GM10847 (cell line): ENCODE data around the gene SSR2.

Source experiments
- POLR2A ChIP-seq: IDR thresholded peaks from 2 replicates; pipeline ENCODE4 v1.6.1; 2011; ENCODE audit not compliant: insufficient read length; ENCODE audit errors: extremely low read depth

The SSR2 gene

DNA sequence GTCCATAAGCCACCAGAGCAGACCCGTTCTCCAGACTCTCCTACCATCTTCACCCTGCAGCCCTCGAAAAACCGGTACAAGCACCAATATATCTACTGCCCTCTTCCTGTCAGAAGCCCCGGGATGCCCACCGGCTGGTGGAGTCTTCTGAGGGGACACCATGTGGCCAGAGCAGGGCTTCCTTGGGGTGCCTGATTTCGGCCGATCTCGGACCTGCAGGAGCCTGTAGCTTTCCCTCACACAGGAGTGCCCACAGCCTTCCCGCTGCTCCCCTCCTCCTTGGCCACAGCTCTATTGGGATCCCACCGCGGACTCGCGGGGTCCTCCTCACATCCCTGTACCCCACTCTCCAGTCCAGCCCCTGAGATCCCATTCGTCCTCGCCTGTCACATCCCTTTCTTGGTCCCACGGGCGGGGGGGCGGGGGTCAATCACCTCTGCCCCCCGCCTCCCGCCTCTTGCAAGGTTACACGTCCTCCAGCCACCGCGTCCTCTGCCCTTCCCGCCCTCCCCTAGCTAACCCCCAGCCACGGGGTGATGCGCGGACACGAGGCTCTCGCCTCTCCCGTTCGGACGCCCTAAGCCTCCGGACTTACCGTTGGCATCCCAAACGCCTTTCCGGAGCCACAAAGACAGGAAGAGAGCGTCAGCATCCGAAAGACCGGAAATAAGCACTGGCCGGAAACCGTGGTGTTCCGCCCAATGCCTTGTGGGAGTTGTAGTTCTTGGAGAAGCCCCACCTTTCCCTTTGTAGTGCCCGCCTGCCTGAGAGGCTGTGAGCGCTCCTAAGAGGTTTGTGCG lies at the start of gene SSR2:
TSS of gene SSR2 (minus strand) at position 659 of the 800 bp plus-strand sequence. CDS start 784 bp downstream, outside the sequence.
- TF ChIP-seq POLR2A, result peak; percentile 86

DNA sequence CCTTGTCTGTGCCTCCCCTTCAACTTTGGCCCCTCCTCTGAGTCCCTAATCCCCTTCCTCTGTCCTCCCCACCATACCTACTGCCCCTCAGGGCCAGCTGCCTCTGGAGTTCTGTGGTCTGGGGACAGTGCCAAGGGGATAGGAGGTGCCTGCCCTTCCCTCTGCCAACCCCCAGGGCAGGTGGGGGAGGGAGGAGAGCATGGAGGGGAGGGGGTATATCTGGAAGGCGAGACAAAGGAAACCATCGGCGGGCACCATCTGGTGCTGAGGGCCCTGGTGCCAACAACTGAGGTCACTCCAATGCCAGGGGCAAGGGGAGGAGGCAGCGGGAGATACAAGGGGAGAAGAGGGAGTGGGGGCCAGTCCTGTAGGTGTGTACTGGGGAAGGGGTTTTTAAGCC lies 49.8 kb upstream of the SSR2 start:
- TF ChIP-seq POLR2A, result no peak

DNA sequence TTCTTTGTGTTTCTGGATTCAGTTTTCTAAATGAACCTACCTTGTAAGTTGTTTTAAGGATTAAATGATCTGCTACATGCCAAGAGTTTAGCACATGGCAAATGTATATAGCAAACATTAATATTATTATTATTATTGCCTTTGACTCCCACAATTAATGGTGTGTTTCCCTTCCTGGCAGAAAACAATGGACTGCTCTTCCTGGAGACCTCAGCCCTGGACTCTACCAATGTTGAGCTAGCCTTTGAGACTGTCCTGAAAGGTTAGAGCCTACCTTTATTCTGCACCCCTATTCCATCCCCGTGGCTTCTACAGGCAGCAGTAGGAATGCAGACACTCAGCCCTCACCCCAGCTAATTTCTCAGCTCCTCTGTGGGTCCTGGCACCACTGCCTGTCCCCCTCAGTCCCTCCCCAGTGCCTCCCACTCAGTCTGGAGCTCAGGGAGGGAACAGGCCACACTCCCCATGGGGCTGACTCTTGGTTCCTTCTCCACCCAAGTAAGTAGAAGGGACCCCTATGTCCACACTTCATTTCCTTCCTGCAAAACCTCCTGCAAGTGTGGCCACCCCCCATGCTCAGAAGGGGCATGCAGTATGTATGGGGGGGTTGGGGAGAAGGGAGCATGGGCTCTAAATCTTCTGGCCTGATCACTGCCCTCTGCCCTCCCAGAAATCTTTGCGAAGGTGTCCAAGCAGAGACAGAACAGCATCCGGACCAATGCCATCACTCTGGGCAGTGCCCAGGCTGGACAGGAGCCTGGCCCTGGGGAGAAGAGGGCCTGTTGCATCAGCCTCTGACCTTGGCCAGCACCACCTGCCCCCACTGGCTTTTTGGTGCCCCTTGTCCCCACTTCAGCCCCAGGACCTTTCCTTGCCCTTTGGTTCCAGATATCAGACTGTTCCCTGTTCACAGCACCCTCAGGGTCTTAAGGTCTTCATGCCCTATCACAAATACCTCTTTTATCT lies 49.0 kb upstream of the SSR2 start:
- no peak for TF ChIP-seq POLR2A

DNA sequence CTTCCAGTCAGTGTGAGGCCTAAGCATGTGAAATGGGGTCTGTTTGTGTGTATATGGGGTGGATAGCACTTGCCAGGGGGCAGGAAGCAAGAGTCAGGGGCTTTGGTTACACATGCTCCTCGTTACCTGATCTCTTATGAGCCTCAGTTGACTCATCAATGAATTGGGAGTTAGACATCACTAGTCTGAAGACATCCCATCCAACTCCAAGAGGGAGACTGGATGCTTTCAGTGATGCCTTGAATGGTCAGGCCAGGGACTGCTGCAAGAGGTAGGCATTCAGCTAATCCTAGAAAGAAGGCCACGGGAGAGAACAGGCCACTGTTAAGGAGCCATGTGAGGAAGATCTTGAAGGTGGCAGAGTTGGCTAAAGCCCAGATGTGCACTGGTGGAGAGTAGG lies 46.5 kb upstream of the SSR2 start:
- no peak for TF ChIP-seq POLR2A

DNA sequence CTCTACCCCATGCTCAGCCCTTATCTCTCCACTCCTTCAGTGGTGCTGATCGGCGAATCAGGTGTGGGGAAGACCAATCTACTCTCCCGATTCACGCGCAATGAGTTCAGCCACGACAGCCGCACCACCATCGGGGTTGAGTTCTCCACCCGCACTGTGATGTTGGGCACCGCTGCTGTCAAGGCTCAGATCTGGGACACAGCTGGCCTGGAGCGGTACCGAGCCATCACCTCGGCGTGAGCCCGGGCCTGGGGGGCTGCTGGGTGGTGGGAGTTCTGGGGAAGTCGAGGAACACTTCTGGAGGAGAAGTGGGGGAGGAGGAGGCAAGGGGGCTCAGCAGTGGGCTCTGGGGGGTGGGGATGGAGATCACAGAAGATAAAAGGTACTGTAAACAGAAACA lies 45.1 kb upstream of the SSR2 start:
- no peak for TF ChIP-seq POLR2A

DNA sequence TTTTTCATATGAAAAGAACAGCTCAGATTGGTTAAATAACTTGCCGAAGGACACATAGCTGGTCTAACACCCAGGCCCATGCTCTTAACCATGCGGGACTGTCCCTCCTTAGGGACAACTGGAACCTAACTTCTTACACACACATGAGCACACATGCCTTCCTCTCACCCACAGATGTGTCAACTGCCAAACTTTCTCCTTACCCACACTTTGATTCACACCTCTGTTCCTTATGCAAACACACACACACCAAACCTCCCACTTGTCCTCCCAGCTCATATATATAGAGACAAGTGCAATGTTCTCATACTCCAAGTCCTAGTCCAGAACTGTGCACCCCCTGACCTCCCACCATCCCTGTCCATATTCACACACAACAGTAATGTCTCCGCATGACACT lies 44.5 kb upstream of the SSR2 start:
- TF ChIP-seq POLR2A, result no peak

DNA sequence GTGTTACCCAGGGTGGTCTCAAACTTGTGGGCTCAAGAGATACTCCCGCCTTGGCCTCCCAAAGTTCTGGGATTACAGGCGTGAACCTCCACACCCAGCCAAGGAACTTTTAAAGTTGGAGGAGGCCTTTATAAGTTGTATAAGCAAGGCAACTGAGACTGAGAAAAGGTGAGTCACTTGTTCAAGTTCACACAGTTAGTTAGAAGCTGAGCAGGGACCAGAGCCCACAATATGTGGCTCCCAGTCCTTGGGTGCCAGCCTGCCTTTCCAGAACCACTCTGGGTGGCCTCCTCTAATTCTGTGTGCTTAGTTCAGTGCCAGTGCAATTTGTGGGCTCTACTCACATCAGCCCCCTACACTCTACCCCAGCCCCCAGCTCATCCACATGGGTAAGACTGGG lies 43.9 kb upstream of the SSR2 start:
- TF ChIP-seq POLR2A, result no peak

DNA sequence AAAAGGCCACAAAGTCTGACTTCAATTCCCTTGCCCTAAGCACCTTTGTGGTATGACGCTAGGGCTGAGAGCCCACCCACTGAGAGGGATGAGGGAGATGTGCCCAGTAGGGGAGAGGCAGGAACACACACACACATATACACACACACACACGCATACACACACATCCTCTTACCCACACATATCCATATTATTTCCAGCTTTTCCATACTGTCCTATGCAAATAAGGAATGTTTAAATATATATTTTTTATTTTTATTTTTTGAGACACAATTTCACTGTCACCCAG lies 43.2 kb upstream of the SSR2 start:
- no peak for TF ChIP-seq POLR2A

DNA sequence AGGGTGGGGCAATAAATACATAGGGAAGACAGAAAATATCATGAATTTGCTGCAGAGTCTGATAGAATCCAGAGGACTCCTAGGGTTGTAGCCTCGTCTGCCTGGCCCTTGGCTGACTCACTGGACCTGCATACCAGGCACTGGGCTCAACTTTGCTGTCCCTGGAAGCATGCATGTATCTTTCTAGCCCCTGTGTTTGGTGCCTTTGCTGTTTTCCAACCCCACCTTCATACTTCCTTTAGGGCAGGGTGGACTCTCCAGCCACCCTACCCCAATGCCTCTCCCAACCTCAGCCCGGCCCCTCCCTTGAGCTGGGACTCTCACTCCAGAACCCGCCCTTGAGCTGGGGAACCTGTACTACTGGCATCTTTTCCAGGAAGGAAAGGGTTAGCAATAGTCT lies 41.4 kb upstream of the SSR2 start:
- TF ChIP-seq POLR2A, result no peak

DNA sequence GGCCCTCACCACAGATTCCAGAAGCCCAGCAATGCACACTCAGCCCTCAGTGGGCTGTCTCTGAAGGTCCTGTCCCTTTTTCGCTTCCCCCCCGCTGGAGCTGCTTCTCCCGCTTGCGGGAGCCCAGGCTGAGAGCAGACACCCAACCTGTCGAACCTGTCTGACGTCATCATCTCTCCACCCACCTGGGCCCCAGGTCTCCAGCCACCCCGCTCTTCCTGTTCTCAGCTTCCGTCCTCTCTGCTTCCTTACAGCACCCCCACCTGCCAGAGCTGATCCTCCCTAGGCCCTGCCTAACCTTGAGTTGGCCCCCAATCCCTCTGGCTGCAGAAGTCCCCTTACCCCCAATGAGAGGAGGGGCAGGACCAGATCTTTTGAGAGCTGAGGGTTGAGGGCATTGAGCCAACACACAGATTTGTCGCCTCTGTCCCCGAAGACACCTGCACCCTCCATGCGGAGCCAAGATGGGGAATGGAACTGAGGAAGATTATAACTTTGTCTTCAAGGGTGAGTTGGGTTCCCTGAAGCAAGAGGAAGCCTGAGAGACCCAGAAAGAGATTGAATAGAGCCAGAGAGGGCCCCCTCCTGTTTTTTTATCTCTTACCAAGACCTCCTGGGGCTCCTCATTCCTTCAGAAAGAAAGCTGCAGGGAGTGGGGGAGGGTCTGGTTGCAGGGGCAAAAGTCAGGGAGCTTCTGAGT lies 40.3 kb upstream of the SSR2 start, which contains the start of gene RAB25:
TSS of gene RAB25 (plus strand) at position 224 of the 700 bp plus-strand sequence. CDS start at position 465, 241 bp downstream.
- TF ChIP-seq POLR2A, result no peak

DNA sequence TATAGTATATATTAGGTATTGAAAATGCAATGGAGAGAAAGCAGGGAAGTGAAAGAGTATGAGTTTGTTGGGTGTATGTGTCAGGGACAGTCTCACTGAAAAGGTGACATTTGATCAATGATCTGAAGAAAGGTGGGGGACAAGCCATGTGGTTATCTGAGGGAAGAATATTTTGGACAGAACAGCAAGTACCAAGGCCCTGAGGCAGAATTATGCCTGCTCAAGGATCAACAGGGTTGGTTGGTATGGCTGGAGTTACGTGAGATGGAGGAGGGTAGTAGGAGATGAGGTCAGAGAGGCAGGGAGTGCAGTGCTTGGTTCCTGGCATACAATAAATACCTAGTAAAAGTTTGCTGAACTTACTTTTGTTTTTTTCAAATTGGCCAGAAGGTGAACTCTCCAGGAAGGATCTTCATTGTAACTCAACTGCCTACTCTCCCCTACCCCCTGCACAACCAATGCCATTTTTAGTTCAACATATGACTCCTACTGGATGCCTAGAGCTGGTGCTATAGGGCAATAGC lies 35.6 kb upstream of the SSR2 start:
- TF ChIP-seq POLR2A, result no peak

DNA sequence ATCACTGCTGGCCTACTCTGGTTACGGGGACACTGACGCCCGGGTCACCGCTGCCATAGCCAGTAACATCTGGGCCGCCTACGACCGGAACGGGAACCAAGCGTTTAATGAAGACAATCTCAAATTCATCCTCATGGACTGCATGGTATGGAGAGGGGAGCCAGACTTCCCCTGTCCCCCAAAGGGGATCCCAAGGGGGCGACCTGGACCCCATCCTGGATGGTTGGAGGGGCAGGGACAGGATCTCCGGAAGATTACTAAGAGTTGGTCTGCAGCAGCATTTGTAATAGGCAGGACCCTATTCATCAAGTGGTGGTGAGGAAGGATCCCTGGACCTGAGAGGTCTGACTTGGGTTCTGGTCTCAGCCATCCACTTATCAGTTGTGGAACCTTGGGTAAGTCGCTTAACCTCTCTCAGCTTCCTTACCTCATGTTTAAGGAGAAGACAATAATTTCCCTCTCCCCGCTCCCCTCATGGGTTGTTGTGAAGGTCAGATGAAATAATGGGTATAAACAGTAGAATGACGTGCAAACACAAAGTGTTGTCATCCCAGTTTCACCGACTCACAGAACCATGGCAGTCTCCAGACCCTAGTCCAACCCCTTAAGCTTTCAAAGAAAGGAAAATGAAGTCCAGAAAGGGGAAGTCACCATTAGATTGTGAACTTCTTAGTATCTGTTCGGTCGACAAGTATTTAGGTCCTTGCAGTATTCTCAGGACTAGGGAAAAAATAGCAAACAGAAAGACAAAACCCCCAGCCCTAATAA lies 34.7 kb upstream of the SSR2 start:
- TF ChIP-seq POLR2A, result no peak

DNA sequence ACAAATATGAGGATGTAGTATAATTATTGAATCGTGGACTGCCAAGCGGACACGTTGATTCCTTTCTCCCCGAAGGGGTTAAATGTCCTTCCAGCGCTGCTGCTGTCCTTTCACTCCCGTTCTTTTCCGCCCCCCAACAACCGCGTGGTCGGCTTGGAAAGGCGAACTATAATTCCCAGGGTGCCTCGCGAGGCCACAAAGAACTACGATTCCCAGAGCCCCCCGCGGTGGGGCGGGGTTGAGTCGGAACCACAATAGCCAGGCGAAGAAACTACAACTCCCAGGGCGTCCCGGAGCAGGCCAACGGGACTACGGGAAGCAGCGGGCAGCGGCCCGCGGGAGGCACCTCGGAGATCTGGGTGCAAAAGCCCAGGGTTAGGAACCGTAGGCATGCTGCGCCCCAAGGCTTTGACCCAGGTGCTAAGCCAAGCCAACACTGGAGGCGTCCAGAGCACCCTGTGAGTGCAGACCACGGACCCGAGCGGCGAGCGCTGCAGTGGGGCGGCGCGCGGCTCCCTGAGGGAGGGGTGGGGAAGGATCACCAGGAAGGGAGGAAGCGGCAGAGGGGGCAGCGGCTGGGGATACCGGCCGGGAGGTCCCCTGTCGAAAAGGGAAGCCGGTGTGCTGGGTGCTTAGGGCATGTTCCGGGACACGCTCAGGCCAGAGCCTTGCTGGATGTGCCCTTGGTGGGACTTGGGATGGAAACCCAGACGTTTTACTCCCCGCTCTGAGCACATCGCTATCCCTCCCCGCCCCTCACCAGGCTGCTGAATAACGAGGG lies 33.9 kb upstream of the SSR2 start, which contains the start of gene LAMTOR2:
TSS of gene LAMTOR2 (plus strand) at position 283 of the 781 bp plus-strand sequence. CDS start at position 391, 108 bp downstream.
- TF ChIP-seq POLR2A, result peak; percentile 64
